NB4 (cell line): ENCODE data around the gene HECTD4.

ENCODE experiments used
- DNase-seq: peaks from one replicate; pipeline ENCODE4 v3.0.0; 2010; ENCODE audit warnings: low read depth
- H3K4me3 ChIP-seq: one replicate; pipeline ENCODE4 v1.5.1; 2011; ENCODE audit warnings: mild to moderate bottlenecking, low read depth, low read length, moderate library complexity
- CTCF ChIP-seq: IDR thresholded peaks from one replicate; pipeline ENCODE4 v1.5.1; 2012; ENCODE audit warnings: low read depth, low read length
- MAX ChIP-seq: IDR thresholded peaks from 2 replicates; pipeline ENCODE4 v1.6.1; 2011; ENCODE audit warnings: low read depth, low read length
- MYC ChIP-seq: IDR thresholded peaks from 2 replicates; pipeline ENCODE4 v1.6.1; 2011; ENCODE audit warnings: low read depth, low read length
- POLR2A ChIP-seq: IDR thresholded peaks from 2 replicates; pipeline ENCODE4 v1.6.1; 2011; ENCODE audit warnings: mild to moderate bottlenecking; ENCODE audit not compliant: insufficient read length; ENCODE audit errors: extremely low read depth

HECTD4 gene

GRCh38 chr12:112381883-112382796 lies at the start of gene HECTD4:
TSS of gene HECTD4 (minus strand) at chr12:112382431. CDS start at chr12:112382128, 303 bp downstream.
- TF ChIP-seq MYC (peak; percentile 57), CTCF (no peak), MAX (peak; percentile 71), POLR2A (peak; percentile 94)
- DNase-seq: peak; percentile 95
- H3K4me3 ChIP-seq: peak within 1 kb of the TSS; percentile 67

- TF ChIP-seq MAX: no peak
- TF ChIP-seq POLR2A: no peak
- TF ChIP-seq MYC: no peak
- TF ChIP-seq CTCF: no peak
- H3K4me3 ChIP-seq: no peak overlapping the region
- DNase-seq: no peak
These were observed 49.7 kb upstream of the HECTD4 start for GRCh38 chr12:112431965-112432364.

- no peak for DNase-seq
- TF ChIP-seq CTCF: no peak
- H3K4me3 ChIP-seq: no peak overlapping the region
These were observed 48.7 kb upstream of the HECTD4 start for GRCh38 chr12:112430929-112431328.

GRCh38 chr12:112427760-112428159 lies 45.5 kb upstream of the HECTD4 start:
- no peak overlapping the region for H3K4me3 ChIP-seq
- no peak for DNase-seq
- TF ChIP-seq CTCF: no peak
- TF ChIP-seq MAX: no peak
- TF ChIP-seq POLR2A: no peak
- no peak for TF ChIP-seq MYC

- TF ChIP-seq POLR2A: no peak
- TF ChIP-seq MAX: no peak
- no peak for TF ChIP-seq CTCF
- no peak for TF ChIP-seq MYC
- H3K4me3 ChIP-seq: no peak overlapping the region
- no peak for DNase-seq
These were observed 43.6 kb upstream of the HECTD4 start for GRCh38 chr12:112425582-112426382.
